GM12875 (cell line): ENCODE measurements around the gene LGALSL.

Experiments
- H3K4me3 ChIP-seq: one replicate; pipeline ENCODE4 v1.5.1; 2011; ENCODE audit warnings: low read depth, low read length, control low read depth
- CTCF ChIP-seq: IDR thresholded peaks from 2 replicates; pipeline ENCODE4 v1.5.1; 2011; ENCODE audit warnings: low read depth, mild to moderate bottlenecking, control low read depth, inconsistent platforms, low read length, moderate library complexity, borderline replicate concordance; ENCODE audit not compliant: insufficient read depth

The LGALSL gene

GRCh38 chr2:64453770-64454385 lies at the start of gene LGALSL:
Gene LGALSL, plus strand, starts transcription at chr2:64454162. Its CDS starts 384 bp downstream, at chr2:64454546.
- TF ChIP-seq CTCF, result no peak
- peak within 1 kb of the TSS; percentile 75 for H3K4me3 ChIP-seq

GRCh38 chr2:64404743-64405142 lies 49.2 kb upstream of the LGALSL start:
- no peak for TF ChIP-seq CTCF
- no peak overlapping the region for H3K4me3 ChIP-seq

- TF ChIP-seq CTCF, result no peak
- no peak overlapping the region for H3K4me3 ChIP-seq
Measured at GRCh38 chr2:64405581-64406406, 48.2 kb upstream of the LGALSL start.

DNA sequence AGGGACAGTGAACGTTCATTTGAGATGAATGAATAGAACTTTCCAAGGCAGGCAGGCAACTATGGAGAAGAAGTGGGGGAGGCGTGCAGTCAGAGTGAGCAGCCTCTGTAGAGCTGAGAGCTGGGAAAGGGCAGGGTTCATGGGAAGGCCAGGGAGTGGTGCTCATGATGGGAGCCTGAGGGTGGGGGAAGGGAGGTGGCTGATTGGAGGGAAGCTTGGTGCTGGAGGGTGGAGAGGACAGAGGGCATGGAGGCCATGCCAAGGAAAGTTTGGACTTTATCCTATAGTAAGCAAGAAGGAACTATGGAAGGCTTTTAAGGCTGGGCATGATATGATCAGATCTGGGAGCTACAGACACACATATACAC lies 47.6 kb upstream of the LGALSL start:
- TF ChIP-seq CTCF, result no peak
- no peak overlapping the region for H3K4me3 ChIP-seq

GRCh38 chr2:64408031-64408430 lies 45.9 kb upstream of the LGALSL start:
- TF ChIP-seq CTCF, result no peak
- no peak overlapping the region for H3K4me3 ChIP-seq

DNA sequence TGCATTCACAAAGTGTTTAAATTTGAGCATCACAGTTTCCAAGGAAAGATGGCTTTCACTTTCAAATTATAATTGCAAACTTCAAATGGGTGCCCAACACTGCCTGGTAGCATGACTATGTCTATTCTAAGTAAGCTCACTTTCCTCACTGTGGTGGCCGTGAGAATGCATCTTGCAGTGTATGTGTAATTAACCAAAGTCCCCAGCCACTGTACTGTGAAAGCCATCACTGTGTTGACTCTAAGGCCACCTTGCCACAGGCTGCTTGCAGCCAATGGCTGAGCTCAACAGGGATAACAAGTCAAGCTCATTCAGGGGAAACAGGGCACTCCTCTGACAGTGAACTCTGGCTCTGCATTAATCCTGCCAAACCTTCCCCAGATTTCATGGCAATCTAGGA lies 43.3 kb upstream of the LGALSL start:
- no peak for TF ChIP-seq CTCF
- no peak overlapping the region for H3K4me3 ChIP-seq

- H3K4me3 ChIP-seq, result no peak overlapping the region
- no peak for TF ChIP-seq CTCF
Measured at GRCh38 chr2:64412671-64413070, 41.3 kb upstream of the LGALSL start.
